ENCODE measurements around the gene TUBA1B.
"Not testable (repeated sequence)": the region's sequence is repeated elsewhere in the genome, so short reads cannot be mapped to it uniquely, and the experiment has no call there.

TUBA1B gene

DNA sequence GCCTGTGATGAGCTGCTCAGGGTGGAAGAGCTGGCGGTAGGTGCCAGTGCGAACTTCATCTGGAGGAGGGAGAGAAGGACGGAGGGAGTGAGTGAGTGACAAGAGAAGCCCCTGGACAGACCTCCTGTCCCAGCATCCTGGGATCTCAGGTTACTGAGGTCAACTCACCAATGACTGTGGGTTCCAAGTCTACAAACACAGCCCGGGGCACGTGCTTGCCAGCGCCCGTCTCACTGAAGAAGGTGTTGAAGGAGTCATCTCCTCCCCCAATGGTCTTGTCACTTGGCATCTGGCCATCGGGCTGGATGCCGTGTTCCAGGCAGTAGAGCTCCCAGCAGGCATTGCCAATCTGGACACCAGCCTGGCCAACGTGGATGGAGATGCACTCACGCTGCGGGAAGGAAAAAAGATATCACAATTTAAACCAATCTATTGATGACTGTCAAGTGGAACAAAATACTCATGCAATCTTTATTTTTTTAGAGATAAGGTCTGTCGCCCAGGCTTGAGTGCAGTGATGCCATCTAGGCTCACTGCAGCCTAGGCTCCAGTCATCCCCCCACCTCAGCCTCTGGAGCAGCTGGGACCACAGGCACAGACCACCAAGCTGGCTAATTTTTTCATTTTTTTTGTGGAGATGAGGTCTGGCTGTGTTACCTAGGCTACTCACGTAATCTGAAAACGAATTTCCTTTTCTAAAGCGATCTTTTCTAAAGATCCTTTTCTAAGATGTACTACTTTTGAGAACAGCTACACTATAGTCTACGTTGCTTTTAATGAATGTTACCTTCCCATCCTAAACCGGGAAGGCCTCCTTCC, 1.7 kb downstream of the TUBA1B start:
- DNase-seq (ENCODE audit: low read depth), result no peak

GRCh38 chr12:49127971-49128370, 3.2 kb downstream of the TUBA1B start:
- DNase-seq (ENCODE audit: low read depth); H3K4me3 ChIP-seq (ENCODE audit: low read depth, low read length): not testable (repeated sequence)

More for the DNA sequence above, 1.7 kb downstream of the TUBA1B start:
- H3K4me3 ChIP-seq (ENCODE audit: low read depth, low read length), result peak overlapping the region; percentile 88

- DNase-seq (ENCODE audit: low read depth), result no peak
- no peak overlapping the region for H3K4me3 ChIP-seq (ENCODE audit: low read depth, low read length)
Measured at GRCh38 chr12:49126852-49127763, 4.1 kb downstream of the TUBA1B start.

DNA sequence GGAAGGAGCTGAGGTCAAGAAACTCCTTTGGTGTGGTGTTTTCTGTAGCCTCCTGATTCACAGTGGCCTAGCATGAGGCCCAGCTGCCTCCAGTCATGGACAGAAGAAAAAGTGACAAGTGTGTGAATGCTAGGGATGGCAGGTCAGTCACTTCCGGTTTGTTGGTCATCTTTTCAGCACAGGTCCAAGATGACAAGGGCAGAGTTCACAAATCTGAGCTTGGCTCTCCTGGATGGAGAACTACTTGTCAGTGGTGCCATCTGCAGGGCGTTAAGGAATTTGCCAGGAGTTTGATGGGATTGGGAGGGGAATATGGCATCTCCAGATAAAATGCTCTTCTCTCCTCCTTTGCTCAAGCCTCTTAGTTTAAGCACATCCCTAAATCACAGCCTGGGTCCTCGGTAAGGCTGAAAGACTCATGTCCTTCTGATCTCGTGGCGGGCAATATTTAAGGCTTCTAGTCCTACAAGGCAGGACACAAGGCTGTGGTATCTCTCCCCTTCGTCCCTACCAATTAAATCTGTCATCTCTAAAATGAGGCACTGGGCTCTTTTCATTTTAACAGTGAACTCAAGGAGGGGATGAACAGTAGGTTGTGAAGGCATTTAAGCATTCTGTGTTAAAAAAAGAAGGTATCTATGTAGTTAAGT, 10.0 kb downstream of the TUBA1B start:
- peak; percentile 18 for DNase-seq (ENCODE audit: low read depth)
- no peak overlapping the region for H3K4me3 ChIP-seq (ENCODE audit: low read depth, low read length)

GRCh38 chr12:49111206-49111605, 20.0 kb downstream of the TUBA1B start:
- no peak for DNase-seq (ENCODE audit: low read depth)
- peak overlapping the region; percentile 98 for H3K4me3 ChIP-seq (ENCODE audit: low read depth, low read length)

GRCh38 chr12:49110464-49111155, 20.6 kb downstream of the TUBA1B start, which contains the start of gene LMBR1L:
LMBR1L (minus strand) TSS chr12:49110847; CDS start chr12:49110555, 292 bp downstream.
- H3K4me3 ChIP-seq (ENCODE audit: low read depth, low read length), result peak within 1 kb of the TSS; percentile 98
- peak; percentile 94 for DNase-seq (ENCODE audit: low read depth)

- no peak for DNase-seq (ENCODE audit: low read depth)
- peak overlapping the region; percentile 98 for H3K4me3 ChIP-seq (ENCODE audit: low read depth, low read length)
Measured at GRCh38 chr12:49109641-49110463, 21.3 kb downstream of the TUBA1B start.

DNA sequence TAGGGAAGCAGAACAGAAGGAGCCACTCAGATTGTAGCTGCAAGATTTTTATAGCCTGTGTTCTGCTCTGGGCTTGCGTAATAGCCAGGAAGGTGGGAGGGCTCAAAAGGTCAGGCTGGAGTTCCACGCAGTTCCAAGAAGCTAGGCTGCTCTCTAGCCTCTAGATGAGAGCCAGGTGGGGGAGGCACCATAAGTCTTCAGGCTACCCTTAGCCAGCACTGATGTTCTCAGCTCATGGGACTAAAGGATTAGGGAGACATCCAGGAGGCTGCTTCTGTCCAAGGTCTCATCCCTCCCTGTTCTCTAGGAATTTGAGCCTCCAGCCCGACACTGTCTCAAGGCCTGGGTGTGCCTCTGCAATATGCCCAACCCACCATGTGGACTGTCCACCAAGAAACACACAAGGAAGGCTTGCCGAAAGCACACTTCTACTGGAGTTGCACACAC, 22.2 kb downstream of the TUBA1B start:
- peak overlapping the region; percentile 98 for H3K4me3 ChIP-seq (ENCODE audit: low read depth, low read length)
- no peak for DNase-seq (ENCODE audit: low read depth)

- no peak overlapping the region for H3K4me3 ChIP-seq (ENCODE audit: low read depth, low read length)
- DNase-seq (ENCODE audit: low read depth), result no peak
Measured at GRCh38 chr12:49105504-49106084, 25.6 kb downstream of the TUBA1B start.

DNA sequence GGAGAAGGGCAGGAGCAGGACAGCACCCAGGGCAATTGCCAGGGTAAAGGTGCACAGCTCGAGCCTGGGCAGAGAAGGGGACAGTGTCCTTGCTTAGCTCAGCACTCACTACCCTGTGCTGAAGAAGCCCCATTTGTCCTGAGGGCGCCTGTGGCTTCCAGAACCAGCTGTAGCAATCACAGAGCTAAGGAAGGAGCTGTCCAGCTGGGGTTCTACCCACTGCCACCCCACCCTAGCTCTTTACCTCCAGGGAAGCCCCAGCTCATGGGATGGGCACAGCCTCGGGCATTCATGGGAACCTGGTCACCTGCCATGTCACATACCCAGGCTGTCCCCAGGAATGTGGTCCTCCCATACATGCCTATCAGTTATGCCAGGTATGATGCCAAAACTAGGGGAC, 26.4 kb downstream of the TUBA1B start:
- no peak for DNase-seq (ENCODE audit: low read depth)
- H3K4me3 ChIP-seq (ENCODE audit: low read depth, low read length), result no peak overlapping the region

- no peak overlapping the region for H3K4me3 ChIP-seq (ENCODE audit: low read depth, low read length)
- DNase-seq (ENCODE audit: low read depth), result no peak
Measured at GRCh38 chr12:49100380-49100779, 30.8 kb downstream of the TUBA1B start.

DNA sequence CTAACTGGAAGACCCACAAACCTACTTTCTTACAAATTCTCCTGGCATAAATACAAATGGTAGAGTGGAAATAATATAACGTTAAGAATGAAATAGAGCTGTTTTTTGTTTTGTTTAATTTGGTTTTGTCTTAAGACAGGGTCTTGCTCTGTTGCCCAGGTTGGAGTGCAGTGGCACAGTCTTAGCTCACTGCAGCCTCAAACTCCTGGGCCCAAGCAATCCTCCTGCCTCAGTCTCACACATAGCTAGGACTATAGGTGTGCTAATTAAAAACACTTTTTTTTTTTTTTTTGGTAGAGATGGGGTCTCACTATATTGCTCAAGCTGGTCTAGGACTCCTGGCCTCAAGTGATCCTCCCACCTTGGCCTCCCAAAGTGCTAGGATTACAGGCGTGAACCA, 32.5 kb downstream of the TUBA1B start:
- H3K4me3 ChIP-seq (ENCODE audit: low read depth, low read length), result no peak overlapping the region
- DNase-seq (ENCODE audit: low read depth), result no peak

DNA sequence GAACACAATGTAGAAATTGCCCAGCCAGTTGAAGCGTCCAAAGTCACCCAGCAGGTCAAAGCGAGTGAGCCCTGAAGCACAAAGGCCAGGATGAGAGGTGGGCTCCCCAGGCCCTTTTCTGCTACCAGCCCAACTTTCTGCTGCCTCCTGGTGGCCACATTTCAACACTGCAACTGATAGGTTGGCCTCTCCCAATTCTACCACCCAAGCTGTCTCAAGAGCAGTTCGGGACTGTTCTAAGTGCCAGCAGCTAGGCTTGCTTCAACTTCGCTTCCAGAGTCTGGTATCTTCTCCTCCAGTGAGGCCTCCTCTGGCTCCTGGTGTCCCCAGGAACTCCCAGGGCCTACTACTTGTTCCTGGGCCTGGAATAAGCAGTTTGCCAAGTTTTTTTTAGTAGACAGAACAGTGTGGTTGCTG, 33.2 kb downstream of the TUBA1B start:
- DNase-seq (ENCODE audit: low read depth), result no peak

DNA sequence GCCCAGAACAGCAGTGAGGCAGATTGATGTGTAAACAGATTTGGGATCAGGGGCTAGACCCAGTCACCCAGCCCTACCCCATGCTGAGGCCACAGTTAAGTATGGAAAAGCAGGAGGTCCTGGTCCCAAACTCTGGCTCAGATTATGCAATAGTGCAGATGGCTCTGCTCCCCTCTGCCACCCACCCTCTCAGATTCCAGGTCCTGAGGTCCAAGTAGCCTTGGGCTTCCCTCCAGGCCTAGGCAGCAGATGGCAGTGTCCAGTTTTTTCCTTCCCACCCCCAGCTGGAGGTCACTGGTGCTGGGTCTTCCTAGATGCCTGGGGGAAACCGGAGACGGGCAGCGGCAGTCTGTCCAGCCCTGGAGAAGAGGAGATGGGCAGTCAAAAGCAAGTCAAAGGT, 33.8 kb downstream of the TUBA1B start:
- no peak overlapping the region for H3K4me3 ChIP-seq (ENCODE audit: low read depth, low read length)
- DNase-seq (ENCODE audit: low read depth), result no peak

More for the DNA sequence above, 33.2 kb downstream of the TUBA1B start:
- H3K4me3 ChIP-seq (ENCODE audit: low read depth, low read length), result no peak overlapping the region

DNA sequence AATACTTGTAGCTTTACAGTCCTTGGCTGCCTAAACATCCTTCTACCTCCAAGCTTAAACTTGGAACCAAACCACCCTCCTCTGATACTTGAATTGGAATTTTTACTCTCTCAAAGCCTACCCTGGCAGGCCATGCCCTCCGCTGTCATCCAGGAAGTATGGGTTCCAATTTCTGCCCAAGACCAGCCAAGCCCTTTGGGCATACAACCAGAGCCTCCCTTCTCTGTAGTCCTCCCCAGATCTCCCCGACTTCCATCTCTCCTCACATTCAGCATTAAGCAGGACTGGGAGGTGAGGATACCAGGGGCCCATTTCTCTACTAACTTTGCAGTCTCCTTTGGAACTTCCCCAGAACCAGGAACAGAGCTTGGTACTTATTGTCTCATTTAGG, 36.2 kb downstream of the TUBA1B start:
- DNase-seq (ENCODE audit: low read depth), result no peak
- no peak overlapping the region for H3K4me3 ChIP-seq (ENCODE audit: low read depth, low read length)

- DNase-seq (ENCODE audit: low read depth), result no peak
- H3K4me3 ChIP-seq (ENCODE audit: low read depth, low read length), result peak within 1 kb of the TSS; percentile 22
Measured at GRCh38 chr12:49094160-49094974, 36.8 kb downstream of the TUBA1B start, which contains the start of gene DHH. DHH (minus strand) TSS chr12:49094801; CDS start chr12:49094512, 289 bp downstream.

DNA sequence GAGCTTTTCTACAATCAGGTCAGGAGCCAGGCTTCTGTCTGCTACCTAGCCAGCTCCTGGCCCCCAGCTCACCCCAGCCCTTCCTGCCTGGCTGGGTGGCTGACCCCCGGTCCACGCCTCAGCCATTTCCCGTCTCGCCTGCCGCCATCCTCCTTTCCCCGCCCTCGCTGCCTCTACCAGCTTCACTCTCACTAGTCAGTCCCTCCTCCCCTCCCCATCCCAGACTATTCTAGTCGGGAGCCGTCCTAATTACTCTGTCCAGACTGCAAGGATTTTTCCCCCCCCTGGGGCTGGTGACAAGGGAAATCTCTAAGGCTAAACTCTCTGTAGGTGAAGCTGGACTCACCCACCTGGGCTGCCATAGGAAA, 37.4 kb downstream of the TUBA1B start:
- DNase-seq (ENCODE audit: low read depth), result no peak
- H3K4me3 ChIP-seq (ENCODE audit: low read depth, low read length), result peak overlapping the region; percentile 22
